GM19240 (cell line): ENCODE data around the gene PRPF18.

ENCODE experiments used
- DNase-seq: peaks from one replicate; pipeline ENCODE4 v3.0.0; 2011; ENCODE audit warnings: low spot score; ENCODE audit not compliant: insufficient read length

The PRPF18 gene

DNA sequence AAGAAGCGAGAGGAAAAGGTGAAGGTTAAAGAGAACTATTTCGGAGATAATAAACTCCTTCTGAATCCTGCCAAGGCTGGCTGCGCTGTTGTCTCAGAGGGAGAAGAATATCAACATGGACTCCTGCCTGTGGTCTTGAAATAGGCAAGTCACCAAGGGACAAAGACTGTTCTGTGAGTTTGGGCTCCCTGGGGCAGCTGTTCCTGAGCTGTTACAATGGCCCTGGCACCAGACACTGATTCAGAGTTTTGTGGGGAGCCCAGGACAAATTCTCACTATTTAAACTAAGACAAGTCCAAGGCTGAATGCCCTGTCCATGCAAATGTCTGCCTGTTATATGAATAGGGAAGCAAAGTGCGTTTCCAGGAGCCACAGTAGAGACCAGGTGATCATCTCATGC is 81.4 kb downstream of the PRPF18 start:
- DNase-seq, result no peak

- DNase-seq, result no peak
These were observed 82.6 kb downstream of the PRPF18 start for GRCh38 chr10:13669182-13669855.

DNA sequence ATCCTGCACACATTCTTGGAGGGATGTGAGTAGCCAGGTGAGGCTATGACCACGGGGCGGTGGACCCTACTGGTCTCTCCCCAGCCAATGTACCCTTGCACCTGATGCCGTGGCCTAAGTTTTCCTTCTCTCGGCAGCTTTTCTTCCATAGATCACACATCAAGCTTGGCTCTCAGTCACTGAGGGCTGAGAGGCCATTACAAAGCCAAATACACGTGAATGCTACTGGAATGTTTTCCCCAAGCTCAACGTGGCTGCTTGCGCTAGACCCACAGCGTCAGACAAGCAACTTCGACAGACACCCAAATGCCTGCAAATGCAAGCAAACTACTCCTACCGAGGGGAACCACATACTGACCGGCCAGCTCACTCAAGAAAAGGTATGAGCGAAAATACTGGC is 83.1 kb downstream of the PRPF18 start:
- no peak for DNase-seq

- DNase-seq, result no peak
These were observed 83.5 kb downstream of the PRPF18 start for GRCh38 chr10:13670311-13670710.

DNA sequence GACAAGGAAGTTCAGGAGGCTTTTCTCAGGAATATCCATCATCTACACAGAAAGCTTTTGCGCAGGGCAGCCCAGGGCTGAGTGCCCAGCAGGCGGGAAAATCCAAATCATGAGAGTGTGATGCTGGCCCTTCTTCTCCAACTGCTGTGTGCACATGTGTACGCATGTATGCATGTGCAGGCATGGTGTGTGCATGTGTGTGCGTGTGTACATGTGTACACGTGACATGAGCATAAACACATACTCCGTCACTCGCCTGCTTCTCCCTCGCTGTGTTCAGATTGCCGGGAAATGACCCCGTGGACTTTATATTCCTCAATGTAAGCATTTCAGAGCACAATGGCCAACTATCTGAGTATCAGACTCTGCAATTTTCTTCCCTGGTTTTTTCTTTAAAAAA is 85.1 kb downstream of the PRPF18 start:
- no peak for DNase-seq

- no peak for DNase-seq
These were observed 85.8 kb downstream of the PRPF18 start for GRCh38 chr10:13672548-13672947.

GRCh38 chr10:13673156-13673555 is 86.4 kb downstream of the PRPF18 start:
- no peak for DNase-seq

DNA sequence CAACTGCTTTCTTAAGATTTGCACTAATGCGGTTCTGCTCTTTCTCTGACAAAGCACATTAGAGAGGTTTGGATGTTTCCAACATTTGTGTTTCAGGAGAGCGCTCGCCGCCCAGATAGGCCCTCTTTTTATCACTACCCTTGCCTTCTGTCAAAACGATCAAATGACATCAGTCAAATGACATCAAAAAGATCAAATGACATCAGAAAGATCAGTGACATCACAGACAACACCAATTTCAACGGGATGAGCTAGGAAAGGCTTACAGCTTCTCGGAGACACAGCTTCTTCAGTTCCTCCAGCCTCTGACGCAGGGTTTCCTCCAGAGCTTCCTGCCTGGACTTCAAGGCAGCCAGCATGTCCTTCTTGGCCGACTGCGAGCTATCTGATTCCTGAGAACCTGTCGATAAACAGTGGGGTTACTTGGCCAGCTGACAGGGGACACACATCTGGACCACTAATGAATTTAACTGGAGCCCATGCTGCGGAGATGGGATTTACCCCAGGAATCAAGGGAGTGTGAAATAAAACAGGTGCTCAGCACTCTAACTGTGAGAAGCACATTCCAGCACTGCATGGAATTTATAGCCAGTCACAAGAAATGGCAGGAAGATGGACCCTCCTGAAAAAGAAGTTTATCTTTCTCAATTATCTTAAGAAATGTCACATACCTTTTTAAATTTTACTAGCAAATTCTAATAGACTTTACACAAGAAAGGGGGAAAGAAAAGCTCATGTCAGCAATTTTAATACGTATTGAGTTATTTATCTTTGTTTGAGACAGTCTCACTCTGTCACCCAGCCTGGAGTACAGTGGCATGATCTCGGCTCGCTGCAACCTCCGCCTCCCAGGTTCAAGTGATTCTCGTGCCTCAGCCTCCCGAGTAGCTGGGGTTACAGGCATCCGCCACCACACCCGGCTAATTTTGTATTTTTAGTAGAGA is 88.2 kb downstream of the PRPF18 start:
- no peak for DNase-seq

DNA sequence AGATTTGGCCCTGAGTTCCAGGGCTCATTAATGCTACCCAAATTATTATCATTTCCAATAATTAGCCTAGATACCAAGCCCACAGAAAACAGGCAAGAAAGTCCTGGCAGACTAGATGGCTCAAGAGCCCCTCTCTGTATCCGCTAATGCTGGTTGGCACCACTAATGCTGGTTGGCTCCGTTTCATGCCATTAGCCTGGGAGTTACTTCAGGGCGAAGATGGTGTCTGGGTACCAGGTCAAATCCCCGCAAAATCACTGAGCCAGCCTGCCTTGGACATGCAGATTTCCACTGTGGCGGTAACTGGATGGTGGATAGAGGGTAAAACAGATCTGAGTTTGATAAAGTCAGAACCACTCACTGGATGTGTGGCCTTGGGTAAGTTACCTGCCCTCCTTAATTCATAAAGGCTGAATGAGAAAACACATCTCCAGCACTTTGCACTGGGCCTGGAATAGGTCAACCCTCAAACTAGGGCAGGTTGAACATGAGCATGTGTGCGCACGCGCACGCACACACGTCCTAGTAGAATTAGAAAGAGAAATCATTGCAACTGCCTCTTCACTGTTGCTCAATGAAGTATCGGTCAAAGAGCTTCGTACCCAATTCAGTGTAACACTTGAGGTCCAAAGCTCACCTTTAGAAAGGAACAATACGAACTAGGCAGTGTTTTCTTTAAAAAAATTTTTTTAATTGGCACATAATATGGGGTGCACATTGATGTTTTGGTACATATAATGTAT is 91.5 kb downstream of the PRPF18 start:
- DNase-seq, result no peak
